ENCODE measurements around the gene STK31.
"Not testable (repeated sequence)": the region's sequence is repeated elsewhere in the genome, so short reads cannot be mapped to it uniquely, and the experiment has no call there.

Gene STK31

GRCh38 chr7:23768022-23768421 lies 58.0 kb downstream of the STK31 start:
- H3K4me1 ChIP-seq (ENCODE audit: insufficient read depth, low read length, poor library complexity, severe bottlenecking) = no peaks in the 10 kb centered on the region
- no peaks in the 10 kb centered on the region for H3K79me2 ChIP-seq (ENCODE audit: insufficient read depth, low read length)
- no peak overlapping the region for H2AFZ ChIP-seq (ENCODE audit: low read length)
- TF ChIP-seq EZH2phosphoT487 (IDR thresholded peaks at IDR 0.05; ENCODE audit: borderline replicate concordance) (no peak), CTCF (conservative IDR thresholded peaks at IDR 0.05; ENCODE audit: low read length) (no peak)
- H3K9ac ChIP-seq (ENCODE audit: low read depth, low read length, poor library complexity, severe bottlenecking) = no peak overlapping the region
- H3K4me3 ChIP-seq (ENCODE audit: low read length, poor library complexity, severe bottlenecking) = no peak overlapping the region
- H3K4me2 ChIP-seq (ENCODE audit: low read depth, low read length, poor library complexity, severe bottlenecking) = no peak overlapping the region
- no peaks in the 10 kb centered on the region for H3K36me3 ChIP-seq (ENCODE audit: insufficient read depth, low read length)
- H3K27me3 ChIP-seq (ENCODE audit: insufficient read depth, low read length, poor library complexity, severe bottlenecking) = no peaks in the 10 kb centered on the region
- no peaks in the 10 kb centered on the region for H3F3A ChIP-seq (ENCODE audit: low read depth)
- no peaks in the 10 kb centered on the region for H3K9me2 ChIP-seq (replicated peaks; ENCODE audit: low read depth, low read length)
- H4K20me1 ChIP-seq (ENCODE audit: insufficient read depth, low read length, poor library complexity, severe bottlenecking) = no peaks in the 10 kb centered on the region
- H3K9me3 ChIP-seq (ENCODE audit: insufficient read depth, low read depth, low read length) = no peaks in the 10 kb centered on the region

- H3K9ac ChIP-seq (ENCODE audit: low read depth, low read length, poor library complexity, severe bottlenecking); H4K20me1 ChIP-seq (ENCODE audit: insufficient read depth, low read length, poor library complexity, severe bottlenecking); H3K79me2 ChIP-seq (ENCODE audit: insufficient read depth, low read length); H3K9me2 ChIP-seq (replicated peaks; ENCODE audit: low read depth, low read length); H3K4me3 ChIP-seq (ENCODE audit: low read length, poor library complexity, severe bottlenecking); H3K4me2 ChIP-seq (ENCODE audit: low read depth, low read length, poor library complexity, severe bottlenecking); H3F3A ChIP-seq (ENCODE audit: low read depth); H3K27me3 ChIP-seq (ENCODE audit: insufficient read depth, low read length, poor library complexity, severe bottlenecking); H3K9me3 ChIP-seq (ENCODE audit: insufficient read depth, low read depth, low read length); H3K36me3 ChIP-seq (ENCODE audit: insufficient read depth, low read length); H3K4me1 ChIP-seq (ENCODE audit: insufficient read depth, low read length, poor library complexity, severe bottlenecking); H2AFZ ChIP-seq (ENCODE audit: low read length): not testable (repeated sequence)
These were observed 69.3 kb downstream of the STK31 start for GRCh38 chr7:23779185-23779800.

GRCh38 chr7:23783115-23783514 lies 73.1 kb downstream of the STK31 start:
- no peaks in the 10 kb centered on the region for H3K79me2 ChIP-seq (ENCODE audit: insufficient read depth, low read length)
- no peak overlapping the region for H3K4me2 ChIP-seq (ENCODE audit: low read depth, low read length, poor library complexity, severe bottlenecking)
- H4K20me1 ChIP-seq (ENCODE audit: insufficient read depth, low read length, poor library complexity, severe bottlenecking) = no peaks in the 10 kb centered on the region
- no peaks in the 10 kb centered on the region for H3K9me3 ChIP-seq (ENCODE audit: insufficient read depth, low read depth, low read length)
- no peaks in the 10 kb centered on the region for H3K9me2 ChIP-seq (replicated peaks; ENCODE audit: low read depth, low read length)
- no peaks in the 10 kb centered on the region for H3K27me3 ChIP-seq (ENCODE audit: insufficient read depth, low read length, poor library complexity, severe bottlenecking)
- TF ChIP-seq EZH2phosphoT487 (IDR thresholded peaks at IDR 0.05; ENCODE audit: borderline replicate concordance) (no peak), CTCF (conservative IDR thresholded peaks at IDR 0.05; ENCODE audit: low read length) (no peak)
- no peak overlapping the region for H3K9ac ChIP-seq (ENCODE audit: low read depth, low read length, poor library complexity, severe bottlenecking)
- no peaks in the 10 kb centered on the region for H3K4me1 ChIP-seq (ENCODE audit: insufficient read depth, low read length, poor library complexity, severe bottlenecking)
- no peaks in the 10 kb centered on the region for H3K36me3 ChIP-seq (ENCODE audit: insufficient read depth, low read length)
- no peak overlapping the region for H2AFZ ChIP-seq (ENCODE audit: low read length)
- no peak overlapping the region for H3K4me3 ChIP-seq (ENCODE audit: low read length, poor library complexity, severe bottlenecking)
- no peaks in the 10 kb centered on the region for H3F3A ChIP-seq (ENCODE audit: low read depth)

- Histone ChIP-seq H3K9ac (ENCODE audit: low read depth, low read length, poor library complexity, severe bottlenecking) (no peak overlapping the region), H3F3A (ENCODE audit: low read depth) (no peaks in the 10 kb centered on the region), H3K4me3 (ENCODE audit: low read length, poor library complexity, severe bottlenecking) (no peak overlapping the region), H3K9me2 (replicated peaks; ENCODE audit: low read depth, low read length) (no peaks in the 10 kb centered on the region), H2AFZ (ENCODE audit: low read length) (no peak overlapping the region), H3K4me2 (ENCODE audit: low read depth, low read length, poor library complexity, severe bottlenecking) (no peak overlapping the region), H3K79me2 (ENCODE audit: insufficient read depth, low read length) (no peaks in the 10 kb centered on the region), H4K20me1 (ENCODE audit: insufficient read depth, low read length, poor library complexity, severe bottlenecking) (no peaks in the 10 kb centered on the region), H3K27me3 (ENCODE audit: insufficient read depth, low read length, poor library complexity, severe bottlenecking) (no peaks in the 10 kb centered on the region), H3K9me3 (ENCODE audit: insufficient read depth, low read depth, low read length) (no peaks in the 10 kb centered on the region), H3K36me3 (ENCODE audit: insufficient read depth, low read length) (no peaks in the 10 kb centered on the region), H3K4me1 (ENCODE audit: insufficient read depth, low read length, poor library complexity, severe bottlenecking) (no peaks in the 10 kb centered on the region)
- TF ChIP-seq EZH2phosphoT487 (IDR thresholded peaks at IDR 0.05; ENCODE audit: borderline replicate concordance) (no peak), CTCF (conservative IDR thresholded peaks at IDR 0.05; ENCODE audit: low read length) (no peak)
These were observed 77.3 kb downstream of the STK31 start for GRCh38 chr7:23787272-23787671.
